ENCODE data around the gene RANBP3L.
"Not testable (repeated sequence)": the region's sequence is repeated elsewhere in the genome, so short reads cannot be mapped to it uniquely, and the experiment has no call there.

Gene RANBP3L

DNA sequence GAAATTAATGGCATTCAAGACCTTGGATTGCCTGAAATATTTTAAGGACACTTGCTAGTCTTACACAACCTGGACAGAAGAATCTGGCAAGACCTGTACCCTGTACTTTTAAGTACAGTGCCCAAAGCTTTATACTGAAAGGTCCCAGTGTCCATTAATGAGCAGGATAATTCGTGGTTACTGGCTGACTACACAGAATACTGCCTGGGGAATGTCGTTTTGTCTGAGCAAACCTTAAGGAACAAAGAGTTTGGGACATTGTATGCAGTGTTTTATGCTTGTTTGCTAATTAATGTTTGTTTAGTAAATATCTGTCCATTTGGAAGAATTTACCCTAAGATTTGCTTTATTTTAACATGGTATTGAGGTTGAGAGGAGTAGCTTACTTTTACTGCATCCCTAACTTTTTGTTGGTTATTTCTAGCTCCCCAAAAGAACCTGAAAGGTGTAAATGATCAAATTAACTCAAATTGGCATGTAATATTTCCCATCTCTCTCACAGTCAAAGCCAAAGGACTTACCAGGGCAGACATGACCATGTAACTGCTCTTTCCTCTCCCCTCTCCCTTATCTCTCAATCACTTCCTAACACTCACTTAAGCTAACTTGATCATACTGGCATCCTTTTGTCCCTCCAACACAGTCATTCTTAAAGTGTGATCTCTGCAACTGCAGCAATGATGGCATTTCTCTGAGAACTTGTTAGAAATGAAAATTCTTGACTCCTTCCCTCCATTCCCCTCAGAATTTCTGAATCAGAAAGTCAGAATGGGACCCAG is 15.7 kb downstream of the RANBP3L start:
- DNase-seq (ENCODE audit: low read depth in 3 of 3): no peak

DNA sequence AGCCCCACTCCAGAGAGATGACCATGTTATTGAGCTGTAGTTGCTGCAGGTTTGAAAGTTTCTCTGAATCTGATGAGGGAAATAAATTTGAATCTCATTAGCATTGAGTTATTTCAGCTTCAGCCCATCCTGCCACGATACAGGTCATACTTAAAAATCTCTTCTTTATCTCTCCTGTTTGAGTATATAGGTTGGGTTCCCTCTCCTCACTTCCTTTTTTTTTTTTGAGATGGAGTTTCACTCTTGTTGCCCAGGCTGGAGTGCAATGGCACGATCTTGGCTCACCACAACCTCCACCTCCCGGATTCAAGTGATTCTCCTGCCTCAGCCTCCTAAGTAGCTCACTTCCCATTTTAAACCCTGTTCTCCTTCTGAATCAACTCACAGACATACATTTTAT is 17.9 kb downstream of the RANBP3L start:
- DNase-seq (ENCODE audit: low read depth in 3 of 3): not testable (repeated sequence)

DNA sequence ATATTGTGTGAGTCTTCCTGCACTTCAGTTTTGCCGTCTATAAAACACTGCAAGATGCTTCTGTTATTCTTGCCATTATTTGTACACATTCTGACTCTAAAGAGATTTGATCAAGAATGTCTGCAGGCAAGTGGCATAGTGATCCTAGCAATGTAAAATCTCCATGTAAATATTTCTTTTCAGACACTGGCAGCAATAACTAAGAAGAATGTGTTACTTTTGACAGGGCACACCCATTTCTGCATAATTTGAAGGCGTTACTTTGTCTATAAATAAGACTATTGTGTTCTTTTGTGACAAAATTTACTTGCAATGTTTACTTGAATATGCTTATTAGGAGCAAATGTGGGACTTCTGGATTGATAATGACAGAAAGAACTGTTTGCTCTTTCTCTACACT is 20.1 kb downstream of the RANBP3L start:
- DNase-seq (ENCODE audit: low read depth in 3 of 3): no peak

DNA sequence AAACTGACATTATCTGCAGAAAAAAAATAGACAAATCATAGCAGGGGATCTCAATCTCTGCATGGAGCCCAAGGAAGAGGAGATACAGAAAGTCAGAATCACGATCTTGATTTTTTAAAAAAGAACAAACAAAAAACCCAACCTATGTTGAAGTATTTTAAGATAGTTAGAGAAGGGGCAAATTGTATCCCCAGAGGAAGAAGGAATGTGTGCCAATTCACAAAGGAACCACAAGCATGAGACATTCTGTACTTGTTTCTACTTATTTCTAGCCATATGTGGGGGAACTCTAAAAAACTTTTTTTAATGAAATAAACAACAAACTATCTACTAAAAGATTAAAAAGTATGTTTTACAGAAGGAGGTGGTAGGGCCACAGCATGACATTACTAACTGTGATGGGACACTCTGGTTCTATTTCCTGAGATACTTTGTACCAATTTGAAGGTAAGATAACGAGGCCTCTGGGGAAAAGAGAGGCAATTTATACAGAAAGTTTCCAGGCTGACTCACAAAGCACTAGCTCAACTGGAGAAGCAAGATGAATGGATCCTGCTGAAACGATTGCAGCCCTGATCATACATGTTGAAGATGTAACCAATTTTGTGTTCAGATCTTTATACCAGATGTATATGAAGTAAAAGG is 22.5 kb downstream of the RANBP3L start:
- DNase-seq (ENCODE audit: low read depth in 3 of 3): no peak

DNA sequence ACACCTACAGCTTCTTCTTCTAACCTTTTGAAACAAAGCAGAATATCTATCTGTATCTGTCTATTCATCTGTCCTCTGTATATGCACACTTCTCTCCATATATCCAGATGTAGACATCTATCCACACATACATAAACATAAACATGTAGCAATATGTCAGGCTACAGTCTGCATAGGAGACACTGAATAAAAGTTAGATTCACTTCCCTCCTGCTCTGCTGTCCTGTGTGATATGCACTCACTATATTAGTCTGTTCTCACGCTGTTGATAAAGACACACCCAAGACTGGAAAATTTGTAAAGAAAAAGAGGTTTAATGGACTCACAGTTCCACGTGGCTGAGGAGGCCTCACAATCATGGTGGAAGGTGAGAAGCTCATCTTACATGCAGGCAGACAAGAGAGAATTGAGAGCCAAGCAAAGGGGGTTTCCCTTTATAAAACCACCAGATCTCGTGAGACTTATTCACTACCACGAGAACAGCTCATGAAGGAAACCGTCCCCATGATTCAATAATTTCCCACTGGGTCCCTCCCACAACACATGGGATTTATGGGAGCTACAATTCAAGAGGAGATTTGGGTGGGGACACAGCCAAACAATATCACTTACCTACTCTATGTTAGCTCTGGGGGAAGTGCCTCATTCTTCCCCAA is 24.1 kb downstream of the RANBP3L start:
- no peak for DNase-seq (ENCODE audit: low read depth in 3 of 3)

DNA sequence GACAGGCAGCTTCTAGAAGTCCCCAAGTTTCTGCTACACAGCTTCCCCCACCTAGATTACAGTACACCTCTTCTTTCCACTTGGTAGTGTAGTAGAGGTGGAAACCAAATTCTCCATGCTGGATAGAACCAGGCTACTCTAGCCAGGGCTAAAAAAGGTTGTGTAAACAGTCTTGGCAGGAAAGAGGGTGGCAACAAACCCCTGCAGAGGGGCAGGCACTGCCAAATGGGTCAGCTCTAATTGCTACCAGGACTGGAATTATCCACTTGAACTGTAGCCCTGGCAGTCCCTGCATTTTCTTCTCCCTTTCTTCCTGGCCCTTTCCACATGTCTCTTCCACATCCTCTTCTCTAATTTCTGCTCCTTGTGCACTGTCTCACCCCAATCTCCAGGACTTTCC is 24.8 kb downstream of the RANBP3L start:
- DNase-seq (ENCODE audit: low read depth in 3 of 3): no peak

DNA sequence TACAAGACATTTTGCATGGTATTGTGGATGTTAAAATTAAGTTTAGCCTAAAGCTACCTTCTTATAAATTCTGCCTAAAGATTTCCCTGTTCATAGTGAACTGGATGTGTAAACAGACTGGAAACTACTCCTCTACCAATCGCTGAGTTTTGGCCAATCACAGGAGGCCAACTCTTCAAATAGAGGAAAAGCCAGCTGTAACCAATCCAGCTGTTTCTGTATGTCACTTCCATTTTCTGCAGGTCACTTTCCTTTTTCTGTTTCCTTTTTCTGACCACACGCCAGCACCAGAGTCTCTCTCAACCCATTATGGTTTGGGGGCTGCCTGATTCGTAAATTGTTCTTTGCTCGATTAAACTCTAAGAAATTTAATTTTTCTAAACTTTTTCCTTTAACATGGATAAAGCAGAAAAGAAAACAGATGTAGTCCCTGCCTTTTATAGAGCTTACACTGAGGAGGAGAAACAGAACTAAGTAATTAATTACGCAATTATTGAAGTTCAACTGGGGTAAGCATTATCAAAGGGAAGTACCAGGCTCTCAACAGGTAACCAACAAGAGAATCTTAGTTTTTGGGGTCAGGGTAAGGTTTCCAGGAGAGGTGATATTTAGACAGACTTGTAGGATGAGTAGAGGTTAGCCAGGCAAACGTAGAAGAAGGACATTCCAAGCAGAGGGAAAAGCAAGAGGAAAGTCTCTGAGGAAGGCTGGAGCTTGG is 27.7 kb downstream of the RANBP3L start:
- no peak for DNase-seq (ENCODE audit: low read depth in 3 of 3)

DNA sequence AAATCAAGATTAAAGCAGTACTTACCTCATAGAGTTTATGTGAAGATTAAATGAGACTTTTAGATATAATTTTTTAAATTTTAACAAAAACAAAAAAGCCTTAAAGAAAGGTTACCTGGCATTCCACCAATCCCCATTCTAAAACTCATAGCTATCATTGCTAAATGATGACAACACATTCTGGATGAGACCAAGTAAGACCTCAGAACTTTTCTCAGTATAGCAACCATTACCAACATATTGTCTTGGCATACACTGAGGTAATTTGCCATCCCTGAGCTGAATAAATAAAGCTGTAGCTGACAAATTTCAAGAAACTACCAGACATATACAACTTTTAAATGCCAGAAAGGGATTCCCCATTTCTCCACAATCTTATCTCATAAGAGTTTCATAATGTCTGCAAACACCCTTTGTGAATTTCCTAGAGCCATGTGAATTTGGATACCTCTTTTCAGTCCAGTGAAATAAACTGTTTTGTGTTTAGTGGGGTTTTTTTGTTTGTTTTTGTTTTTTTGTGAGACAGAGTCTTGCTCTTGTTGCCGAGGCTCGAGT is 29.5 kb downstream of the RANBP3L start:
- no peak for DNase-seq (ENCODE audit: low read depth in 3 of 3)

DNA sequence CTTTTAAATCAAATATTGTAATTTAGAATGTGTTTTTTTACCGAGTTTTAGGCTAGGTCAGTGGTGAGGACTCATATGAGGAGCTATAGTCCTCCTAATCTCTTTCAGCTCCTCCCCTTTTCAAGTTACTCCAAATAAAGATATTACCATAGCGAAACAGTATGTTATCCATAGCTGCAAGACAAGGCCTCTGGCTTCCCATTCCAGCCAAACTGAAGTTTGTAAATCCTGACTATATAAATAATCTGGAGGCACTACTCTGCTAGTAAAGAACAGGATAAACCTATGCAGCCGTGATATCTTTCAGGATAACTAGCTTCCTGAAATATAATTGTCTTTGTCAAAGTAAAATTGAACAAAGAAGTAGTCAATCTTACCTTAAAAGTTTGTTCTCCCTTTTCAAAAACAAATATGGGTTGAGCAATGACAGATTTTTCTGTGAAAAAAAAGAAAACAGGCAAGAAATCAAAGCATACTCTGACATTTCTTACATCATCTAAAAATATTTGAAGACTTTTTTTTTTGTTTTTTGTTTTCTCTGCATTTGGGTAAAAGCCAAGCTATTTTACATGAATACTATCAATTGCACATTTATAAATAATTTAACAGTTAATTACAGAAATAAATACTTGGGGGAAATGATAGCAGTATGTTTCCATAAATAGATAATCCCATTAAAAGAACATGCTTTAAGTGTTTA is 30.7 kb downstream of the RANBP3L start:
- no peak for DNase-seq (ENCODE audit: low read depth in 3 of 3)

DNA sequence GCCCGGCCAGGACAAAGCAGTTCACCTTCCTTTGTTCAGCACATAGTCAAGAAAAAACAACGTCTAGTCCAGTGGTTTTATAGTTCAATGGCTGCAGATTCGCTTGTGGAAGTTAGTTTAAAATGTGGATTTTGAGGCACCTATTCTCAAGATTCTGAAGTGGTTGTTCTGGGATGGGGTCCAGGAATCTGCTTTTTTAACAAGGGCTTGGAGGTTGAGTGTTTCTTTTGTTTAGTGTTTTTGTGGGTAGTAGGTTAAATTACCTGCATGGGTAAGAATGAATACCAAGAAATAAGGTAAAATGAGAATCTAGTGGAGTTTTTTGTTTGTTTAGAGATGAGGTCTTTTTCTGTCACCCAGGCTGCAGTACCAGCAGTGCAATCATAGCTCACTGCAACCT is 31.5 kb downstream of the RANBP3L start:
- DNase-seq (ENCODE audit: low read depth in 3 of 3): no peak

DNA sequence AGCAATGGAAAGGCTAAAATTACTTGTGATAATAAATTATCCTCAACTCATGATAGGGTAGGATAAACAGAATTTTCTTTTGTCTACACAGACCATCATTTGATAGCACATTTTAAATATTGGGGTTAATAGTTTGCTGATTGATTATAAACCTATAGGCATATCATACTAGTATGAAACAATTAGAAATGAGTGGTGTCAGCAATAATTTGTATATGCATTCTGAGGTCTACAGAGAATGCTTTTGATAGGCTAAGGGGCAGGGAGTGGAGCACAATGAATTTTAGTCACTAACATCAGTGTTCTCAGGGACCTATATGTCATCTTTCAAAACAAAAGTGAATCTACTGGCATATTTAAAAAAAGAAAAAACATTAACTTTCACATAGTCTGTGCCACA is 32.2 kb downstream of the RANBP3L start:
- DNase-seq (ENCODE audit: low read depth in 3 of 3): no peak

DNA sequence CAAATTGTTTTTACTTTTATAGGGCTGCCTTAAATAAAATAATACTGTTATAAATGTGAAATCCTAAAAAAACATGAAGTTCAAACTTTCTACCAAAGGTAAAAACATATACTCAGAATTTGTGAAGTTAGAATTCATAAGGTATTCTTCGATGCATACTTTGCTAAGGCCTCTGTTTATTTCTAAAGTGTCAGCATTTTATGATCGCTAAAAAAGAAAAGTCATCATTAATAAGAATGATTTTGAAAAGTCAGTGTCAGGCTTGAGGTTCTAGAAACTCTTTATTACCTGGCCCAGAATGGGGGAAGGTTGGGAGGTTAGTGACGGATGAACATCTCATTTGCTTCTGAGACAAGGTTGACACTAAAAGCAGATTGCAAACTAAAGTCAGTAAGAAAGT is 33.8 kb downstream of the RANBP3L start:
- no peak for DNase-seq (ENCODE audit: low read depth in 3 of 3)

DNA sequence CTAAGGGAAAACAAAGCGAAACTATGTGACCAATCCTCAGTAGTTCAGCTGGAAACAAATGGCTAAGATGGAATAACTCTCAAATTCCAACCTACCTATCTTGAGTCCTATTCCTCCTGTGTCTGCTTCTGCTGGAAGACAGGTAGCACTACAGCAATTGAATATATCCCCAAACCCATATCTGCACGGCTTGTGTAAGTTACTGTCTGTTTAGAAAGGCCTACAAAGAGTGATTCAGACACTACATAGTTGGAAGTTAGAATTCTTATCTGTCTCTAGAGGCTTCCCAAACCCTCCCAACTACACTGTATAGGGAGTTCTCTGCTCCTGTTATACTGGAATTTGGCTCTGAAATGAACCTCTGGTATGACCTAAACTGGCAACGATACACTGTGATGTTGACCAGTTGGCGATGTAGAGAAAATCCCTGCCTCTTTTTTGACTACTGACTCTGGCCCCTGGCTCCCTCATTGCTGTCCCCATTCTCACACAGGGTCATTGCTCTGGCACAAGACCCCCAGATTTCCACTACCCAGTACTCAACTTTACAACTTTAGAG is 37.4 kb downstream of the RANBP3L start:
- no peak for DNase-seq (ENCODE audit: low read depth in 3 of 3)

DNA sequence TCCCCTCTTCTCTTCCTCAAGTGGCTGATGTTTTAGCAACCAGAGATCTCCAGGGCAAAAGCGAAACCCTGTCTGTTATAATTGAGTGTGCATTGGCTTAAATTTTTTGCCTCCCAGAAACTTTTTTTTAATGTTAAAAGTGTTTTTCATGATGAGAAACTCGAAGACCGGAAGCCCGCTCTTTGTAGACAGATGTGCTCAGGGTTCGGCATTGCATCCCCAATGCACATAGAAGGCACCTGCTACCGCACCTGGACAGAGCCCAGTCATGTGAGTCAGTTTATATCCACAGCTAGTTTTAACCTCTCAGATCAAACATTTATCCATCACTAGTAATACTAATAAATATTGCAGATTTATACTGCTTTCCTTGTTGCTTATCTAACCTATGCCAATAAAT is 40.5 kb downstream of the RANBP3L start:
- no peak for DNase-seq (ENCODE audit: low read depth in 3 of 3)

DNA sequence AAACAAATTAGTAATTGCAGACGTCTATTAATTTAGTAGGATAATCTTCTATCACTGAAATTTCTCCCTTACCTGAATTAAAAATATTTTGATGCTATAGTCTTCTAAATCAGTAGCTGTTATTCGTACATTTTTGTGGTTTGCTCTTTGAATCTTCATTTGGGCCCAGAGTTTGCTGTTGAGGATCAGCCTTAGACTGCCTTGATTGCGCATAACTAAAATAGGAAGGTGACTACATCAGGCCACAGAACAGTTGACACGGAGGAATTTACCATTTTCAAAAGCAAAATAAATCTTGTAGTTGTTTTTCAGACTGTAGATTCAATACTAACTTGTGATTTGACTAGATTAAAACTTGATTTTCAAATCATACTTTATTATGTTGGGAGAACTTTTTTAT is 48.1 kb downstream of the RANBP3L start:
- DNase-seq (ENCODE audit: low read depth in 3 of 3): no peak

DNA sequence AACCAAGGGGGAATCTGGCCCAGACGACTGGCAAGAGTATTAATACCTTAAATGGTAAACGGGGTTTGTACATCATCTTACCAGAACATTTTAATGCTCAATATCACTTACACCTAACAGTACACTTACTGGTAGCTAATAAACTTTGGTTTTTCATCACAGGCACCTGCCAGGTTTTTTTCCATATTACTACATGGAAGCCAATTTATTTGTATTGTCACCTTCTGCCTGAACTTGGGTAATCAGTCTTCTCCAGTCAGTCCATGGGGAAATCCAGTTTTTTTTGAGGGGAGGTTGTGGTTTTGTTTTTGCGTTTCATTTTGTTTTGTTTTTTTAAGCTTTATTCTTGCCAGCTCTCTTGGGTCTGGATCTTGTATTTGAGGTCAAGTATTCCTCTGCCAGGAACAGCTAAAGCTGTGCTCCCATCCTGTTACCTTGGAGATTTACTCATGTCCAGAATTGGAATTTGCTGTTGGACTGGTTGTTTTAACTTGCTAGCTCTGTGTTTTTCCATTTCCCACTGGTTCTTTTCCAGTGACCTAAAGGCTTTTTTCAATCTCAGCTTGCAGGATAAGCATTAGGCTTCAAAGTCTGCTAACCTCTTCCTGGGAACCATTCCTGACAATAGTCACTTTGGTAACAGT is 48.9 kb downstream of the RANBP3L start:
- no peak for DNase-seq (ENCODE audit: low read depth in 3 of 3)

DNA sequence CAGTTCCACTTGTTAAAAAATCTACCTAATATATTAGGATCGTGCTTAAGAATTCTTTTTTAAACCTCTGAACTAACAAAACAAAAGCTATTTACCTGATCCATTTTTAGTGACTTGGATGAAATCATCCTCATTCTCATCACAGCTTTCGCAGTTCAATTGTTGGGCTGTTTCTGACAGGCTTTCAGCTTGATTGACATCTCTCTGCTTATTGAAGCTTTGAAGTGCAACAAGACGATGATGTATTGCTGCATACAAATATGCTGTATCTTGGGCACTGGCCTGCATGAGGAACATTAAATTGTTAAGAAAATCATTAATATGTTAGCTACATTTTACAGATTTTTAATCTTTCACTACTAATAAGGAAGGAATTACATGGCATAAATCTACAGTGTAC is 50.5 kb downstream of the RANBP3L start:
- no peak for DNase-seq (ENCODE audit: low read depth in 3 of 3)

DNA sequence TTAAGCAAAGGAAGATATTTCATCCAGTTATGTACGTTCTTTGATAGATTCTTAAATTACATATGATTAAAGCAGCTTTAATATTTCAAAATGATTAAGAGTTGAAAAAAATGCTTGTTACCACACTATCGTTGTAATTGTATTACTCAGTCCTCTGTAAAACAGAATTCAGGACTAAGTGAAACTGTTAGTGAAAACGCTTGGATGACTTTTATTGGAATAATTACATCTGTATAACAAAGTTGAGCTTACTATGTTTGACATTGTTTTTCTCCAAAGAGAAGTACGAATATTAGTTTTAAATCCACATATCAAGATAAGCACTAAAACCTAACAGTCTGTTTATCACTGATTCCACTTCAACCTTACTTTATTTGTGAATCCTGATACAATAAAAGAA is 51.3 kb downstream of the RANBP3L start:
- no peak for DNase-seq (ENCODE audit: low read depth in 3 of 3)

DNA sequence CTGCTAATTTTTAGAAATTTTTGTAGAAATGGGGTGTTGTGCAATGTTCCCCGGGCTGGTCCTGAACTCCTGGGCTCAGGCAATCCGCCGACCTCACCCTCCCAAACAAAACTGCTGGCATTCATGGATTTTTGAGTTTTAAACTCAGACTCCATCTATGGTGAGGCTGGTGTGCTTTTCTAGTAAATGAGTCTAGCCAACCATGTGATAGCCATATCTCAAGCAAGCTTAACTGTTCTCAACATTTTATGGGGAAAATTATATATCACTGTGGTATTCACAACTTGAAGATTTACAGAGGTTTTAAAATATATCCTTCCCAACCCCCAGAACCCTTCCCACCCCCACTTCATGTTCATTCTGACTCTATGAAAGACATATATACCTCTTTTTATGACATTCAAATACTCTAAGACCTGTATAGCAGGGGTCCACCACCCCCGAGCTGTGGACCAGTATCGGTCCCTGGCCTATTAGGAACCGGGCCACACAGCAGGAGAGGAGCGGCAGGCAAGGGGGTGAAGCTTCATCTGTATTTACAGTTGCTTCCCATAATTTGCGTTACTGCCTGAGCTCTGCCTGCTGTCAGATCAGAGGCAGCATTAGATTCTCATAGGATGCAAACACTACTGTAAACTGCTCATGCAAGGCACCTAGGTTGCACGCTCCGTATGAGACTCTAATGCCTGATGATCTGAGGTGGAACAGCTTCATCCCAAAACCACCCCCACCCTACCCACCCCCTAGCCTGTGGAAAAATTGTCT is 55.5 kb downstream of the RANBP3L start:
- DNase-seq (ENCODE audit: low read depth in 3 of 3): no peak

DNA sequence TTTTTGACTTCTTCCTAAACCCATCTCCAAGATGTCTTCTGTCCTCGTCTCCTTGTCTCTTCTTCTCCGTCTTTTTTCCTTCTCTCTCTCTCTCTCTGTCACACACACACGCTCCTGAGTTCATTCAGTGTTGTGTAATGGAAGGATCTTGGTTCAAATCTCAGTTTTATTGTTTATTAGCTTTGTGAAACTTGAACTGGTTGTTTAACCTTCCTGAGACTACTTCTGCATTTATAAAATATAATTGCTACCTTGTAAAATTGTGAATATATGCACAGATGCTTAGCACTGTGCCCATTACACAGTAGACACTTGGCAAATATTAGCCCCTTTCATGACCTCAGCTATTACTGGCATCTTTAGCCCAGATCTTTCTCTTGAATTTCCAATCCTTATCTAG is 57.6 kb downstream of the RANBP3L start:
- DNase-seq (ENCODE audit: low read depth in 3 of 3): no peak
